SKM-1 (cell line): ENCODE data around the gene DUSP6.

Source experiments
- DNase-seq: peaks from one replicate; lab custom pipeline; 2025; ENCODE audit not compliant: unreplicated experiment; lab: John Stamatoyannopoulos, UW

The DUSP6 gene

GRCh38 chr12:89334548-89335169, 17.6 kb downstream of the DUSP6 start:
- no peak for DNase-seq

DNA sequence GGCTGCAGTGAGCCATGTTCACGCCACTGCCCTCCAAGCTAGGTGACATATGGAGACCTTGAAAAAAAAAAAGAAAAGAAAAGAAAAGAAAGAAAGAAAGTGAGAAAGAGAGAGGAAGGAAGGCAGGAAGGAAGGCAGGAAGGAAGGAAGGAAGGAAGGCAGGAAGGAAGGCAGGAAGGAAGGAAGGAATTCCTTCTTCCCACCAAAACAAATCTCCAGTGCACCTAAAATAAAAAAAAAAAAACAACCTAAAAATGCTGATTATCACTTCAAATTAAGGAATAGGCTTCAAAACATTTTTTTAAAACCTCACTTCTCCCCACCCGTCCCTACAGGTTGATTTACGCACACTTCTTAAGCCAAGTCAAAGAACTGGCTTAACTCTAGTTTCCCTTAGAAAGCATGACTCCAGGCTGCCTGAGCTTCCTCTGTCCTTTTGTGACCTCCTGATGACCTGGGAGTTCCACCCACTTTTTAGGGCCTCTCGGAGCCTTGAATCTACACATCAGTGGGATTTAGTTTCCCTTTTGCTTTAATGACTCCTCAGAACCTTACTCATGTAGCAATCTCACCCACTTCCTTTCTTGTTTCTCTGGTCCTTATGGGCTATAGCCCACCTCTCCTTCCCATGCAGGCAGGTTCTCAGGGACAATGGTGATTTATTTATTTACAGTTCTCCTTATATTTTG, 18.6 kb downstream of the DUSP6 start:
- peak; percentile 46 for DNase-seq

DNA sequence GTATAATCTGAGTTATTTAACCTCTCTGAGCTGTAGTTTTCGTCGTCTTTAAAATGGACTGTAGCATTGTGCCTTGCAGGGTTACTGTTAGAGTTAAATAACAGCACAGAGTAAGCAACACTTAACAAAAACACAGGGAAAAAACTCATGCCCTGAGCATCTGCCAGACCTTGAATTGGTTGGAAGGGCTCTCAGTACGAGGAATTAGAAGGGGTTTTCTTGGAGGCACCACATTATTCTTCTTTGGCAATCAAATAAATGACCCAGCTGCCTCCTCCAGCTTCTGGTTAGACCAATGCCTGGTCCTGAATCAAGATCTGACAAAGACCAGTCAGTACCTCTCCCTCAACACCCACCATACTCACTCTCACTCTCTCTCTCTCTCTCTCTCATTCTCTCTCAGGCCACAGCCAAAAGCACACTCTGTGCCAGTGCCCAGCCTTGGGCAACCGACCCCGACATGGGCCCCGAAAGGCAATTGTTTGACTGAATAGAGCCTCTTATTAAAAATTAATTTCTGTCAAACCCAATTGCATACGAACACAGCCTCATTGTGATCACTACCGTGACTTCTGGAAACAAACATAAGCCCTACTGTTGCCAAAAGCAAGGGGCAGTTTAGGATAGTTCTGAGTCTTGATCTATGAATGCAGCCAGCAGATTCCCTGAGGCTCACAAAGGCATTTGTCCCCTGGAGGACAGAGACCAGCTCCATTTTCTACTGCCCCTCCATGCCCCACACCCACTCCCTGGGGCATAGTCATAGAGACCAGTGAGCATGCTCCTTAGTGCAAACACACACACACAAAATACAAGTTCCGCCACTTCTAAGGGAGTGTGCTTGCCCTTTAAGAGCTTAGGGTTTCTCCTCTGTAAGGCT, 23.9 kb downstream of the DUSP6 start:
- DNase-seq: no peak

DNA sequence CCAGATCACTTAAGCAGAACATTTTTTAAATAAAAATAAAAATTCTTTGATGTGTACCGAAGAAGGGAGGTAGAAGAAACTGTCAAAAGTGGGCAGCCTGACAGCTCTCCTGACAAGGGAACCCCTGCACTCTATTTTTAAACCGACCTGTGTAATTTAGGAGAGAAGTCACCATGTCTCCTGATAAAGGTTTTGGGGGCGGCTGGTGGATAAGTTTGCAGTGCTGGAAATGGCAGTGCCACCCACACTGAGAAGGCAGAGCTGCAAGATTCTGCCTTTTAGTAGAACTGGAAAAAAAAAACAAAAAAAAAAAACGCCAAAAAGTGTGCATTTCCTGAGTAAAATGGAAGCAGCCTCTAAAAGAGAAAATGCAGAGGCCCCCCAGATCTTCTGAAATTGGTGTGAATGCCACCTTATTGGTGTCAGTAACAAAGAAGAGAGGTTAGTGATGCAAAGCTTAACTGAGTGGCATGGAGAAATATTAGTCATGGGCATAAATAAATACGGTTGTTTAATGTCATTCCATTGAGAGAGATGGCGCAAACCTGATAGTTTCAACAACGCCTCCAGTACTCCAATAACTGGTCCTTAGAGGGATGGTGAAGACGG, 24.7 kb downstream of the DUSP6 start:
- no peak for DNase-seq

GRCh38 chr12:89326239-89327040, 25.9 kb downstream of the DUSP6 start:
- no peak for DNase-seq

- no peak for DNase-seq
Measured at GRCh38 chr12:89325495-89325894, 26.8 kb downstream of the DUSP6 start.

DNA sequence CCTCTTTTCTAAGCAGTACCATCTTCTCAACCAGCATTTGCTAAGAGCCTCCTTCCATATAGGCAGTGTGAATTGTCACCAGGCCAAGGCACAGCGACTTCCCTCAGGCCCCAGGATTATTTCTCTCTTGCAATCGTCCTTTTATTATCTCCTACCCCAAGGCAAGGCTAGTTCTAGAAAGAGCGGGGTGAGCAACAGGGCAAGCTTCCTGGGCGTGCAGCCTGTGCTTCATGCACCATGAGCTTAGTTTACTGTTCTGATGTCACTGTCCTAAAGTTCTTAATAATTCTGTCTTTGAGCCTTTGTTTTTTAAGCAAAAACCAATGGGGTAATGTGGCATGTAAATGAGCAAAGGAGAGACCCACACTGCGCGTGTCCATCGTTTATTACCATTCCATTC, 27.9 kb downstream of the DUSP6 start:
- DNase-seq: no peak

DNA sequence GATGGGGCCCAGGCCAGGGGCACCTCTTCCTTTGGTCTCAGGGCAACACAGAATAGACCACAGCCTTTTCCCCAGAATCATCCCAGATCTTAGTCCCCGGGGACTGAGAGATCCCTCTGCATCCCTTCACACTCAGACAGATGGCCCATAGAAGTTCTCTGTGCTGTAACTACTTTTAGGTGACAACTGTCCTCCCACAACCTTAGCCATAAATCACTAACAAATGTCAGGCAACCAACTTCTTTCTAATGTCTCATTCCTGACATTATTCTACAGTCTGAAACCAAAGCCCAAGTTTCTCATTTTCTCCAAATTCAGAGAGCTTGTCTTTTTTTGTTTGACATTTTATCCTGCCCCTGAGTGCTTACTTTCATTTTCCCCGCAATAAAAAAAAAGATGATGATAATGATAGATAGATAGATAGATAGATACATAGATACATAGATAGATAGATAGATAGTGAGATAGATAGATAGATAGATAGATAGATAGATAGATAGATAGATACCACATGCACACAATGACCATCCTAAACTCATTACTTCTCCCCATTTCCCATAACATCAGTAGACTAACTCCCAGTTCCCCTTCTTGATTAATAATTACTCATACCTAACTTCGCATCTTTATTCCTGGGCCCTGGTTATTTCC, 28.6 kb downstream of the DUSP6 start:
- no peak for DNase-seq

DNA sequence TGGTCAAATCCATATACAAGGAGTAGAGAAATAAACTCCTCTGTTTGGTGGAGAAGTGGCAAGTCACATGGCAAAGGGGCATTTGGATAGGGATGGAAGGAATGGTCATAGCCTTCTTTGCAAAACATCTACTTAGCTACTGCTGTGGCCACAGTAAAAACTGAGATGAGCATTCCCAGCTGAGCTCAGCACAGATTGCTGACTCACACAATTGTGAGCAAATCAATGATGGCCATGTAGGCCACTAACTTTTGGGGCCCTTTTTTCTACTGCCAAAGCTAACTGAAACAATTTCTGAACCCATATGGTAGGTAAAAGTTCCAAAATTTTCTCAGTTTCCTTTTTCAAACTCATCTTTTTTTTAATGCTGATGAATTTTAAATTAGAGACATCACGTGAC, 31.6 kb downstream of the DUSP6 start:
- DNase-seq: no peak

DNA sequence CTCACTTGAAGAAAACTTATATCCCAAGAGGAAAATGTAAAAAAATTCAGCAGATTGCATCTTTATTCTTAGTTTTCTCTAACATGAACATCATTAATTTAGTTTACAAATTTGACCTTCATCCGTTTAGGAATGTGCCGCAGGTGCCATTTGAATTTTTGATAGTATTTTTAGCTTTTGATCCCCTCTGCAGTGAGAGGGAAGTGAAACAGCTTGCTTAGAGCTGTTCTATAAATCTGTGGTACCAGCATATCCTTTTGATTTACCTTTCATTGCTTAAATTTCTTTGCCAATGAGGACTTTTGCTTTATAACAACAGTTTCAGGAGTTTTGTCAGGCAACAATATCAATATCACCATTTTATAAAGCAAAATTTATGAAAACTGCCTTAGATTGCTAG, 32.7 kb downstream of the DUSP6 start:
- DNase-seq: no peak

GRCh38 chr12:89319122-89319521, 33.2 kb downstream of the DUSP6 start:
- DNase-seq: no peak

GRCh38 chr12:89316705-89317139, 35.6 kb downstream of the DUSP6 start:
- DNase-seq: no peak

GRCh38 chr12:89314060-89314761, 38.1 kb downstream of the DUSP6 start:
- DNase-seq: no peak

GRCh38 chr12:89311703-89312293, 40.5 kb downstream of the DUSP6 start:
- DNase-seq: no peak

GRCh38 chr12:89309815-89310214, 42.5 kb downstream of the DUSP6 start:
- no peak for DNase-seq

DNA sequence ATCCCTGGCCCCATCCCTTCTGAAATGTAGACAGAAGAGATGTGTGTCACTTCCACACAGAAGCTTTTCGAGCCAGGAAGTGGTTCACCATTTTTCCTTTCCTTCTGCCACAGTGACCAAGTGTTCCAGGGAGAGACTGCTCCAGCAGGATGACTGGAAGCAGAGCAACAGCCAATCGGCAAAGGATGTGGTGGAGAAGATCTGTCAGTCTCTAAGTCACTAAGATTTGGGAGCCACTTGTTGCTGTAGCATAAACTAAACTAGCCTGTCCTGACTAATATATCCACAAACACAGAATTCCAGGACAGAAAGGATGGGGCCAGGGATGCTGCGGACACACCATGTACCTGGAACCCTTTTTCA, 42.9 kb downstream of the DUSP6 start:
- DNase-seq: no peak

- no peak for DNase-seq
Measured at GRCh38 chr12:89307474-89308253, 44.6 kb downstream of the DUSP6 start.

DNA sequence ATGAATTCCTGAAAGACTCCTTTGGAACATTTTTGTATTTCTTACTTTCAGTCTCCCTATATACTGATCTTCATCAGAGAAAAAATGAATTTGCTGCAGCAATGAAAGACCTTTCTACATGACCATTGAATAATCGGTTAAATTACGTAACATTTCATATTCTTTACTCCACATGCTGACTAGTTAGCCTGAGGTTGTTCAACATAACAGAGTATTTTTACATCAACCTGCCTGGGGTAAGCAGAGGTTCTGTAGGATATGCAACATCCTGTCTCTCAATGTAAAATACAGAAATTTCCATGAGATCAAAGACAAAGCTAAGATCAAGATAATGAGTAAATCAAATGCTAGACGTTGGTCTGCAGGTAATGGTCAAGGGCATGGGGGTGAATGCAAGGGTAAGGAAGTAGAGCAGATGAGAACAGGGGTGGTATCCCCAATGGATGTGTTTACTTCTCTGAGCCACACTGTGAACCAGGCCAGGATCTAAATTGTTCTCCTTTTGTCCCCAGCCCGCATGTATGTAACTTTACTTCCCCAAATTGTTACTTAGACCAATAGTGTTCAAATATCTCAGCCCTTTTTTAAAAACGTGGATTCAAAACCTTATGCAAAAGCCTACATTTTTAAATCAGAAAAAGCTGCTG, 45.4 kb downstream of the DUSP6 start:
- peak; percentile 20 for DNase-seq
